Keratinocyte (primary cell): Measurements from ENCODE around the gene TSHR. TPM values are rescaled to one million over a fixed set of nuclear protein-coding genes. Genes with fewer than 3 reads are reported as not detected.

Experiments used
- DNase-seq: peaks from one replicate; pipeline ENCODE4 v3.0.0-alpha.2; 2011; ENCODE audit warnings: low read depth, missing footprints, low spot score
- FAIRE-seq: peaks from 2 replicates; lab custom pipeline; 2011; peaks lifted over from hg19 to GRCh38; lab: Jason Lieb, UNC
- H2AFZ ChIP-seq: 2 replicates; pipeline ENCODE4 v1.6.0; 2012; ENCODE audit warnings: low read length, control low read depth, inconsistent platforms; ENCODE audit not compliant: control insufficient read depth
- H3K27ac ChIP-seq: 2 replicates; pipeline ENCODE4 v1.5.1; 2011; ENCODE audit warnings: low read length; ENCODE audit not compliant: control insufficient read depth, insufficient read depth
- H3K27me3 ChIP-seq: 3 replicates; pipeline ENCODE4 v1.6.0; 2011; ENCODE audit warnings: low read length; ENCODE audit not compliant: control insufficient read depth, insufficient read depth; ENCODE audit errors: extremely low read depth
- H3K36me3 ChIP-seq, 2 experiments: 2 replicates in 1 of 2; 3 replicates in 1 of 2; pipeline ENCODE4 v1.5.1; 2011; ENCODE audit warnings: low read length in 2 of 2, mild to moderate bottlenecking in 1 of 2; ENCODE audit not compliant: control insufficient read depth in 2 of 2, insufficient read depth in 2 of 2; ENCODE audit errors: extremely low read depth in 1 of 2
- H3K4me1 ChIP-seq: 3 replicates; pipeline ENCODE4 v1.5.1; 2011; ENCODE audit warnings: low read length; ENCODE audit not compliant: control insufficient read depth, insufficient read depth; ENCODE audit errors: extremely low read depth
- H3K4me2 ChIP-seq: 3 replicates; pipeline ENCODE4 v1.6.0; 2011; ENCODE audit warnings: low read depth, low read length; ENCODE audit not compliant: control insufficient read depth, insufficient read depth; ENCODE audit errors: extremely low read depth
- H3K4me3 ChIP-seq, 3 experiments: fragments of 200-600 bp in 1 of 3; sonication (generic) in 1 of 3; 2 replicates in 2 of 3; 3 replicates in 1 of 3; pipeline ENCODE4 v1.5.1; 2011 to 2016; ENCODE audit warnings: low read length in 3 of 3, mild to moderate bottlenecking in 3 of 3, control low read depth in 2 of 3, inconsistent platforms in 1 of 3, low read depth in 1 of 3, mixed read lengths in 1 of 3, mixed run types in 1 of 3, moderate library complexity in 1 of 3; ENCODE audit not compliant: control insufficient read depth in 2 of 3, insufficient read depth in 2 of 3; ENCODE audit errors: extremely low read depth in 1 of 3
- H3K79me2 ChIP-seq: 2 replicates; pipeline ENCODE4 v1.6.0; 2012; ENCODE audit warnings: low read length; ENCODE audit not compliant: control insufficient read depth, insufficient read depth
- H3K9ac ChIP-seq: 3 replicates; pipeline ENCODE4 v1.6.0; 2011; ENCODE audit warnings: low read length; ENCODE audit not compliant: control insufficient read depth, insufficient read depth; ENCODE audit errors: extremely low read depth
- H3K9me1 ChIP-seq: 3 replicates; pipeline ENCODE4 v1.6.0; 2011; ENCODE audit warnings: low read length; ENCODE audit not compliant: control insufficient read depth, insufficient read depth; ENCODE audit errors: extremely low read depth
- H3K9me3 ChIP-seq: 2 replicates; pipeline ENCODE4 v1.5.1; 2012; ENCODE audit warnings: low read depth, low read length; ENCODE audit not compliant: control insufficient read depth
- H4K20me1 ChIP-seq: 3 replicates; pipeline ENCODE4 v1.6.0; 2011; ENCODE audit warnings: low read length; ENCODE audit not compliant: control insufficient read depth, insufficient read depth; ENCODE audit errors: extremely low read depth
- CTCF ChIP-seq, 3 experiments: IDR thresholded peaks in 1 of 3; conservative IDR thresholded peaks in 1 of 3; optimal IDR thresholded peaks in 1 of 3; 2 replicates in 2 of 3; 3 replicates in 1 of 3; pipeline versions ENCODE3 to v1.5.1; 2011; ENCODE audit warnings: low read length in 3 of 3, mild to moderate bottlenecking in 3 of 3, moderate library complexity in 2 of 3, control low read depth in 1 of 3, inconsistent platforms in 1 of 3; ENCODE audit not compliant: insufficient read depth in 2 of 3; ENCODE audit errors: extremely low read depth in 1 of 3
- EZH2 ChIP-seq: IDR thresholded peaks from one replicate; pipeline ENCODE4 v1.6.1; 2012; ENCODE audit warnings: inconsistent platforms, mild to moderate bottlenecking, low read length, moderate library complexity
- dilution Hi-C: fragments of 300-500 bp; cut with MboI; formaldehyde crosslinking; loops from one replicate; pipeline ENCODE4 v1.7.0; 2020; ENCODE audit warnings: low sequenced_read_pairs; ENCODE audit not compliant: extremely low pct_ligation_motif_present
- polyA plus RNA-seq, 5 experiments: library from polyadenylated mRNA; depleted of rRNA in 3 of 5; stranded (reverse) in 3 of 5; stranded (forward) in 1 of 5; unstranded in 1 of 5; fragments of >200 nt; gene quantifications; 1 replicate in 1 of 5; 2 replicates in 3 of 5; 3 replicates in 1 of 5; pipeline versions ENCODE4 v1.2.1 to v1.2.3, GENCODE V29; 2011 to 2012; ENCODE audit warnings: missing spikeins in 2 of 5, low read depth in 1 of 5, low replicate concordance in 1 of 5

The TSHR gene
- polyA plus RNA-seq, 1 donor (not counting 4 experiments of a cell fraction or from before 2014, with no cell fraction given), result 0.03 TPM

- Histone ChIP-seq H3K27ac (no peak overlapping the region), H3K4me2 (no peak overlapping the region)
These were observed 9.2 kb upstream of the TSHR start for GRCh38 chr14:80946187-80946586.

GRCh38 chr14:80946797-80947196, 8.6 kb upstream of the TSHR start:
- Histone ChIP-seq H3K9me3 (no peaks in the 10 kb centered on the region), H3K27me3 (no peaks in the 10 kb centered on the region), H4K20me1 (no peaks in the 10 kb centered on the region), H3K9me1 (no peaks in the 10 kb centered on the region), H3K4me1 (peaks cover 23% of the 10 kb centered on the region), H3K4me3 (no peak overlapping the region), H3K9ac (no peak overlapping the region), H3K27ac (no peak overlapping the region), H3K36me3 (no peaks in the 10 kb centered on the region), H3K79me2 (no peaks in the 10 kb centered on the region), H3K4me2 (no peak overlapping the region), H2AFZ (no peak overlapping the region)
- TF ChIP-seq CTCF (optimal IDR thresholded peaks at IDR 0.05 in 1 of 3, IDR thresholded peaks at IDR 0.05 in 1 of 3, conservative IDR thresholded peaks at IDR 0.05 in 1 of 3; ENCODE audit: extremely low read depth in 1 of 3, insufficient read depth in 2 of 3, low read length in 3 of 3), result no peak
- TF ChIP-seq EZH2, result no peak
- FAIRE-seq (no peak), DNase-seq (no peak)
- dilution Hi-C loops, result no loop called here

More at GRCh38 chr14:80946187-80946586, 9.2 kb upstream of the TSHR start:
- Histone ChIP-seq H3K36me3 (no peaks in the 10 kb centered on the region), H3K27me3 (no peaks in the 10 kb centered on the region), H3K4me1 (peaks cover 23% of the 10 kb centered on the region), H3K4me3 (no peak overlapping the region), H3K79me2 (peaks cover 3% of the 10 kb centered on the region), H2AFZ (no peak overlapping the region), H3K9me1 (no peaks in the 10 kb centered on the region), H3K9ac (no peak overlapping the region), H3K9me3 (no peaks in the 10 kb centered on the region), H4K20me1 (no peaks in the 10 kb centered on the region)
- dilution Hi-C loops, result no loop called here
- TF ChIP-seq EZH2, result no peak
- TF ChIP-seq CTCF (optimal IDR thresholded peaks at IDR 0.05 in 1 of 3, IDR thresholded peaks at IDR 0.05 in 1 of 3, conservative IDR thresholded peaks at IDR 0.05 in 1 of 3; ENCODE audit: extremely low read depth in 1 of 3, insufficient read depth in 2 of 3, low read length in 3 of 3), result no peak
- no peak for FAIRE-seq
- peak; percentile 60 for DNase-seq
